GM18498 (cell line): ENCODE results near the gene SIPA1L3.
"Not testable (repeated sequence)": the region's sequence is repeated elsewhere in the genome, so short reads cannot be mapped to it uniquely, and the experiment has no call there.

Experiments used
- ATAC-seq: cut with Tn5 transposase; IDR thresholded peaks from one replicate; pipeline ENCODE4 v1.9.1; 2021; ENCODE audit warnings: mild to moderate bottlenecking, moderate library complexity; ENCODE audit not compliant: unreplicated experiment

Gene SIPA1L3

GRCh38 chr19:38015761-38016160, 108.8 kb downstream of the SIPA1L3 start:
- ATAC-seq = no peak

GRCh38 chr19:38017401-38018151, 110.6 kb downstream of the SIPA1L3 start:
- ATAC-seq = no peak

GRCh38 chr19:38018694-38019395, 111.8 kb downstream of the SIPA1L3 start:
- ATAC-seq = no peak

- no peak for ATAC-seq
Measured at GRCh38 chr19:38019396-38019724, 112.4 kb downstream of the SIPA1L3 start.

- ATAC-seq = no peak
Measured at GRCh38 chr19:38020311-38020710, 113.3 kb downstream of the SIPA1L3 start.

GRCh38 chr19:38021352-38021751, 114.3 kb downstream of the SIPA1L3 start:
- no peak for ATAC-seq

GRCh38 chr19:38022791-38023670, 116.0 kb downstream of the SIPA1L3 start:
- ATAC-seq = no peak

- no peak for ATAC-seq
Measured at GRCh38 chr19:38023671-38024541, 116.9 kb downstream of the SIPA1L3 start.

- no peak for ATAC-seq
Measured at GRCh38 chr19:38024992-38025908, 118.2 kb downstream of the SIPA1L3 start.

GRCh38 chr19:38025909-38026307, 118.9 kb downstream of the SIPA1L3 start:
- no peak for ATAC-seq

GRCh38 chr19:38028913-38029510, 122.0 kb downstream of the SIPA1L3 start:
- no peak for ATAC-seq

- not testable (repeated sequence) for ATAC-seq
Measured at GRCh38 chr19:38030001-38030400, 123.0 kb downstream of the SIPA1L3 start.

- ATAC-seq = no peak
Measured at GRCh38 chr19:38030686-38031422, 123.8 kb downstream of the SIPA1L3 start.

- no peak for ATAC-seq
Measured at GRCh38 chr19:38031423-38031770, 124.4 kb downstream of the SIPA1L3 start.

GRCh38 chr19:38032151-38032550, 125.1 kb downstream of the SIPA1L3 start:
- ATAC-seq = no peak

- no peak for ATAC-seq
Measured at GRCh38 chr19:38032951-38033350, 125.9 kb downstream of the SIPA1L3 start.

GRCh38 chr19:38033658-38034491, 126.9 kb downstream of the SIPA1L3 start:
- ATAC-seq = peak; percentile 68

- ATAC-seq = no peak
Measured at GRCh38 chr19:38034492-38034860, 127.5 kb downstream of the SIPA1L3 start.
